Keratinocyte (primary cell): ENCODE results near the gene NT5C1B. TPM values are rescaled to one million over a fixed set of nuclear protein-coding genes. Genes with fewer than 3 reads are reported as not detected.

Source experiments
- DNase-seq: peaks from one replicate; pipeline ENCODE4 v3.0.0-alpha.2; 2011; ENCODE audit warnings: low read depth, missing footprints, low spot score
- FAIRE-seq: peaks from 2 replicates; lab custom pipeline; 2011; peaks lifted over from hg19 to GRCh38; lab: Jason Lieb, UNC
- H2AFZ ChIP-seq: 2 replicates; pipeline ENCODE4 v1.6.0; 2012; ENCODE audit warnings: low read length, control low read depth, inconsistent platforms; ENCODE audit not compliant: control insufficient read depth
- H3K27ac ChIP-seq: 2 replicates; pipeline ENCODE4 v1.5.1; 2011; ENCODE audit warnings: low read length; ENCODE audit not compliant: control insufficient read depth, insufficient read depth
- H3K27me3 ChIP-seq: 3 replicates; pipeline ENCODE4 v1.6.0; 2011; ENCODE audit warnings: low read length; ENCODE audit not compliant: control insufficient read depth, insufficient read depth; ENCODE audit errors: extremely low read depth
- H3K36me3 ChIP-seq, 2 experiments: 2 replicates in 1 of 2; 3 replicates in 1 of 2; pipeline ENCODE4 v1.5.1; 2011; ENCODE audit warnings: low read length in 2 of 2, mild to moderate bottlenecking in 1 of 2; ENCODE audit not compliant: control insufficient read depth in 2 of 2, insufficient read depth in 2 of 2; ENCODE audit errors: extremely low read depth in 1 of 2
- H3K4me1 ChIP-seq: 3 replicates; pipeline ENCODE4 v1.5.1; 2011; ENCODE audit warnings: low read length; ENCODE audit not compliant: control insufficient read depth, insufficient read depth; ENCODE audit errors: extremely low read depth
- H3K4me2 ChIP-seq: 3 replicates; pipeline ENCODE4 v1.6.0; 2011; ENCODE audit warnings: low read depth, low read length; ENCODE audit not compliant: control insufficient read depth, insufficient read depth; ENCODE audit errors: extremely low read depth
- H3K4me3 ChIP-seq, 3 experiments: fragments of 200-600 bp in 1 of 3; sonication (generic) in 1 of 3; 2 replicates in 2 of 3; 3 replicates in 1 of 3; pipeline ENCODE4 v1.5.1; 2011 to 2016; ENCODE audit warnings: low read length in 3 of 3, mild to moderate bottlenecking in 3 of 3, control low read depth in 2 of 3, inconsistent platforms in 1 of 3, low read depth in 1 of 3, mixed read lengths in 1 of 3, mixed run types in 1 of 3, moderate library complexity in 1 of 3; ENCODE audit not compliant: control insufficient read depth in 2 of 3, insufficient read depth in 2 of 3; ENCODE audit errors: extremely low read depth in 1 of 3
- H3K79me2 ChIP-seq: 2 replicates; pipeline ENCODE4 v1.6.0; 2012; ENCODE audit warnings: low read length; ENCODE audit not compliant: control insufficient read depth, insufficient read depth
- H3K9ac ChIP-seq: 3 replicates; pipeline ENCODE4 v1.6.0; 2011; ENCODE audit warnings: low read length; ENCODE audit not compliant: control insufficient read depth, insufficient read depth; ENCODE audit errors: extremely low read depth
- H3K9me1 ChIP-seq: 3 replicates; pipeline ENCODE4 v1.6.0; 2011; ENCODE audit warnings: low read length; ENCODE audit not compliant: control insufficient read depth, insufficient read depth; ENCODE audit errors: extremely low read depth
- H3K9me3 ChIP-seq: 2 replicates; pipeline ENCODE4 v1.5.1; 2012; ENCODE audit warnings: low read depth, low read length; ENCODE audit not compliant: control insufficient read depth
- H4K20me1 ChIP-seq: 3 replicates; pipeline ENCODE4 v1.6.0; 2011; ENCODE audit warnings: low read length; ENCODE audit not compliant: control insufficient read depth, insufficient read depth; ENCODE audit errors: extremely low read depth
- CTCF ChIP-seq, 3 experiments: IDR thresholded peaks in 1 of 3; conservative IDR thresholded peaks in 1 of 3; optimal IDR thresholded peaks in 1 of 3; 2 replicates in 2 of 3; 3 replicates in 1 of 3; pipeline versions ENCODE3 to v1.5.1; 2011; ENCODE audit warnings: low read length in 3 of 3, mild to moderate bottlenecking in 3 of 3, moderate library complexity in 2 of 3, control low read depth in 1 of 3, inconsistent platforms in 1 of 3; ENCODE audit not compliant: insufficient read depth in 2 of 3; ENCODE audit errors: extremely low read depth in 1 of 3
- EZH2 ChIP-seq: IDR thresholded peaks from one replicate; pipeline ENCODE4 v1.6.1; 2012; ENCODE audit warnings: inconsistent platforms, mild to moderate bottlenecking, low read length, moderate library complexity
- dilution Hi-C: fragments of 300-500 bp; cut with MboI; formaldehyde crosslinking; loops from one replicate; pipeline ENCODE4 v1.7.0; 2020; ENCODE audit warnings: low sequenced_read_pairs; ENCODE audit not compliant: extremely low pct_ligation_motif_present
- polyA plus RNA-seq, 5 experiments: library from polyadenylated mRNA; depleted of rRNA in 3 of 5; stranded (reverse) in 3 of 5; stranded (forward) in 1 of 5; unstranded in 1 of 5; fragments of >200 nt; gene quantifications; 1 replicate in 1 of 5; 2 replicates in 3 of 5; 3 replicates in 1 of 5; pipeline versions ENCODE4 v1.2.1 to v1.2.3, GENCODE V29; 2011 to 2012; ENCODE audit warnings: missing spikeins in 2 of 5, low read depth in 1 of 5, low replicate concordance in 1 of 5

The NT5C1B gene
- polyA plus RNA-seq, 1 donor (not counting 4 experiments of a cell fraction or from before 2014, with no cell fraction given): not detected

DNA sequence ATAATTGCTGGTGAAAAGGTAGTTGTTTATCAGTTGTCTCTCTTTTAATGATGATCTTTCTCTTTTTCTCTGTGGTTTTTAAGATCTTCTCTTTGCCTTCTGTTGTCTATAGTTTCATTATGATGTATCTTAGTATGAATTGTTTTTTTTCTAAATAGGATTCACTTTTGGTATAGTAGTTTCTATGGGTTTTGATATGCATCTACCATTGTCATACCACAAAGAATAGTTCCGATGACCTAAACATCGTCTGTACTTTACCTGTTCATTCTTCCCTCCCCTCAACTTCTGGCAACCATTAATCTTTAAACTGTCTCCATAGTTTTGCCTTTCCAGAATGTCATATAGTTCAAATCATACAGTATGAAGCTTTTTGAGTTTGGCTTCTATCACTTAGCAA lies 48.5 kb downstream of the NT5C1B start:
- no peak for TF ChIP-seq CTCF (optimal IDR thresholded peaks at IDR 0.05 in 1 of 3, IDR thresholded peaks at IDR 0.05 in 1 of 3, conservative IDR thresholded peaks at IDR 0.05 in 1 of 3; ENCODE audit: extremely low read depth in 1 of 3, insufficient read depth in 2 of 3, low read length in 3 of 3)
- no peak for TF ChIP-seq EZH2
- H2AFZ ChIP-seq: no peak overlapping the region
- dilution Hi-C loops: no loop called here
- H3K4me2 ChIP-seq: no peak overlapping the region
- FAIRE-seq (no peak), DNase-seq (no peak)
- H3K27me3 ChIP-seq: no peaks in the 10 kb centered on the region
- peaks cover 9% of the 10 kb centered on the region for H3K4me1 ChIP-seq
- H3K27ac ChIP-seq: no peak overlapping the region
- H3K4me3 ChIP-seq: no peak overlapping the region
- H3K36me3 ChIP-seq: no peaks in the 10 kb centered on the region
- no peak overlapping the region for H3K9ac ChIP-seq
- no peaks in the 10 kb centered on the region for H3K9me1 ChIP-seq
- H3K9me3 ChIP-seq: no peaks in the 10 kb centered on the region
- no peaks in the 10 kb centered on the region for H3K79me2 ChIP-seq
- no peaks in the 10 kb centered on the region for H4K20me1 ChIP-seq

DNA sequence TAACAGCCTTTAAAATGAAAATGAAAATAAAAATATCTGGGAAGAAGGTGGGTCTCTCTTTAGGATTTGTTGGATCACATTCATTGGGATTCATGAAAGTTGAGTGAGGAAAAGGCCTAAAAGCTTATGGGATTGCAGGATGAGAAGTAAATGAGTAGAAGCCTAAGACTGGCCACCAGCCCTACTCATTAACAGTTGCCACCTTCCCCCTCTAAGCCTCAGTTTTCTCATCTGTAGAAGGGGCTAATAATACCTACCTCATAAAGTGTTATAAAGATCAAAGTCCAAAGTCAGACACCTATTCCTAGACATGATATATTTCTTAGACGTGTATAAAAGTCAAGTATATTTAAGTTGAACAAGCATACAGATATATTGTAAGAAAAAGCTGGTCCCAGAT lies 52.7 kb downstream of the NT5C1B start:
- Histone ChIP-seq H3K36me3 (no peaks in the 10 kb centered on the region), H3K9me3 (no peaks in the 10 kb centered on the region), H3K9me1 (no peaks in the 10 kb centered on the region), H3K9ac (no peak overlapping the region), H4K20me1 (no peaks in the 10 kb centered on the region), H3K79me2 (no peaks in the 10 kb centered on the region), H3K4me2 (no peak overlapping the region), H3K27ac (no peak overlapping the region), H3K4me3 (no peak overlapping the region), H3K27me3 (no peaks in the 10 kb centered on the region), H3K4me1 (peaks cover 11% of the 10 kb centered on the region), H2AFZ (no peak overlapping the region)
- DNase-seq (no peak), FAIRE-seq (no peak)
- dilution Hi-C loops: no loop called here
- TF ChIP-seq CTCF (optimal IDR thresholded peaks at IDR 0.05 in 1 of 3, IDR thresholded peaks at IDR 0.05 in 1 of 3, conservative IDR thresholded peaks at IDR 0.05 in 1 of 3; ENCODE audit: extremely low read depth in 1 of 3, insufficient read depth in 2 of 3, low read length in 3 of 3) (no peak), EZH2 (no peak)
